ENCODE results near the gene ENPP3. TPM values are rescaled to one million over a fixed set of nuclear protein-coding genes. Genes with fewer than 3 reads are reported as not detected.

The ENPP3 gene
- total RNA-seq, 1 donor from 2014 or later, result 0.82 TPM

DNA sequence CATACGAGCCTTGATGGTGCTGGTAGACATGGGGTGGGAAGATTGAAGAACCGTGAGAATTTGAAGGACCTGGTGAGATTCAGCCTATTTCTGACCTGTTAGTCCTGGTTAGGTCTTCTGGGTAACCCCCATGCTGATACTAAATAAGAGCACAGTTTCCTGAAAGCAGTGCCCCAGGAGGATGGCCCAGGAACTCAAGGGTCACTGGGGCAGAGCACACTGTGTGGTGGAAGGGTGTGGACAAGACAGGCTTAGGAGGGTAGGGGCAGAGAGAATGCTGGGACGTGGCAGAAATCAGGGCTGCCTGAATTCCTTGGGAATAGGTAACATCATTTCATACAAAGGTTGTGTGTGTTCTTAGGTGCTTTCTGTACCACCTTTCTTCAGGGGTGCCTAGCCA is 138.8 kb downstream of the ENPP3 start:
- H3K9me3 Mint-ChIP-seq, result no peaks in the 10 kb centered on the region

DNA sequence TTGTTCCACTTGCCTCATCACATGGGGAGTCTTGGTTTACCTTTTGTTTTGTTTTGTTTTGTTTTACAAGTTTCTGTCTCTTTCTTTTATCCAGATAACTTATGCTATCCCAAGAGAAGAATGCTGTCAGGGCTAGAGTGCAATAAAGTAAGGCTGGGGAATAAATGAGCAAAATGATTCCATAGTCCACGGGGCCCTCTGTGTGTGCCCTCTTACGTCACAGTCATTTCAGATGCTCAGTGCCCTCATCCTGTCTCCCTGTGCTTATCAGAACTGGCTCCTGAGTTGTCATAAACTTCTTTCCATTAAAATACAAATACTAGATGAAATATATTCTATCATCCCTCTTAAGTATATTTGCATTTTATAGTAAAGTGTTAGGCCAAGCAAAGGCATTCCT is 139.9 kb downstream of the ENPP3 start:
- Mint-ChIP-seq H3K9me3 (no peaks in the 10 kb centered on the region), H3K36me3 (no peaks in the 10 kb centered on the region), H3K4me1 (ENCODE audit: unreplicated experiment) (peaks cover 4% of the 10 kb centered on the region), H3K27me3 (peaks cover 7% of the 10 kb centered on the region), H3K4me3 (no peak overlapping the region), H3K27ac (no peak overlapping the region)
- TF ChIP-seq, protein P1, sequence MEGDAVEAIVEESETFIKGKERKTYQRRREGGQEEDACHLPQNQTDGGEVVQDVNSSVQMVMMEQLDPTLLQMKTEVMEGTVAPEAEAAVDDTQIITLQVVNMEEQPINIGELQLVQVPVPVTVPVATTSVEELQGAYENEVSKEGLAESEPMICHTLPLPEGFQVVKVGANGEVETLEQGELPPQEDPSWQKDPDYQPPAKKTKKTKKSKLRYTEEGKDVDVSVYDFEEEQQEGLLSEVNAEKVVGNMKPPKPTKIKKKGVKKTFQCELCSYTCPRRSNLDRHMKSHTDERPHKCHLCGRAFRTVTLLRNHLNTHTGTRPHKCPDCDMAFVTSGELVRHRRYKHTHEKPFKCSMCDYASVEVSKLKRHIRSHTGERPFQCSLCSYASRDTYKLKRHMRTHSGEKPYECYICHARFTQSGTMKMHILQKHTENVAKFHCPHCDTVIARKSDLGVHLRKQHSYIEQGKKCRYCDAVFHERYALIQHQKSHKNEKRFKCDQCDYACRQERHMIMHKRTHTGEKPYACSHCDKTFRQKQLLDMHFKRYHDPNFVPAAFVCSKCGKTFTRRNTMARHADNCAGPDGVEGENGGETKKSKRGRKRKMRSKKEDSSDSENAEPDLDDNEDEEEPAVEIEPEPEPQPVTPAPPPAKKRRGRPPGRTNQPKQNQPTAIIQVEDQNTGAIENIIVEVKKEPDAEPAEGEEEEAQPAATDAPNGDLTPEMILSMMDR (conservative IDR thresholded peaks at IDR 0.05), result no peak
- no peak for DNase-seq (ENCODE audit: extremely low spot score, unreplicated experiment)

More for the DNA sequence above, 138.8 kb downstream of the ENPP3 start:
- TF ChIP-seq, protein P1 (conservative IDR thresholded peaks at IDR 0.05), result no peak
- Mint-ChIP-seq H3K27me3 (peaks cover 7% of the 10 kb centered on the region), H3K36me3 (no peaks in the 10 kb centered on the region), H3K27ac (no peak overlapping the region), H3K4me3 (no peak overlapping the region), H3K4me1 (ENCODE audit: unreplicated experiment) (peaks cover 4% of the 10 kb centered on the region)
- no peak for DNase-seq (ENCODE audit: extremely low spot score, unreplicated experiment)

DNA sequence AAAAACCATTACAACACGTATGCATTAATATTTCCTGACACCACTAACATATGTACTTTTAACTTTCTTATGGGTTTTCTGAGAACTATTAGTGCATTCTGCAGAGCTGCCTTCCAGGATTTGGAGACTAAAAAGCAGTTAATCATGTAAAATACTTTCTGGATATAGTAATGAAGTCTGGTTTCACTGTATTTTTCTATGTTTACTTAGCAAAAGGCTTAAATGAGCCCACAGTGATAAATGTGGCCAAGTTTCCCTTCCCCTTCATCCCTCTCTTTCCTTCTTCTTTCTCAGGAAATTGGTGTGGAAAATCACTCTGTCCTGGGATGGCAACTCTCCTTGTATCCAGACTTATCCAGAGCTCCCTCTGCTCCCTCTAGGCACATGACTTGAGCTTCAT is 141.1 kb downstream of the ENPP3 start:
- no peak overlapping the region for H3K27ac Mint-ChIP-seq
- peaks cover 4% of the 10 kb centered on the region for H3K4me1 Mint-ChIP-seq (ENCODE audit: unreplicated experiment)
- no peak for DNase-seq (ENCODE audit: extremely low spot score, unreplicated experiment)
- H3K27me3 Mint-ChIP-seq, result peaks cover 6% of the 10 kb centered on the region
- TF ChIP-seq, protein P1 (conservative IDR thresholded peaks at IDR 0.05), result no peak
- H3K4me3 Mint-ChIP-seq, result no peak overlapping the region
- H3K9me3 Mint-ChIP-seq, result no peaks in the 10 kb centered on the region
- no peaks in the 10 kb centered on the region for H3K36me3 Mint-ChIP-seq

DNA sequence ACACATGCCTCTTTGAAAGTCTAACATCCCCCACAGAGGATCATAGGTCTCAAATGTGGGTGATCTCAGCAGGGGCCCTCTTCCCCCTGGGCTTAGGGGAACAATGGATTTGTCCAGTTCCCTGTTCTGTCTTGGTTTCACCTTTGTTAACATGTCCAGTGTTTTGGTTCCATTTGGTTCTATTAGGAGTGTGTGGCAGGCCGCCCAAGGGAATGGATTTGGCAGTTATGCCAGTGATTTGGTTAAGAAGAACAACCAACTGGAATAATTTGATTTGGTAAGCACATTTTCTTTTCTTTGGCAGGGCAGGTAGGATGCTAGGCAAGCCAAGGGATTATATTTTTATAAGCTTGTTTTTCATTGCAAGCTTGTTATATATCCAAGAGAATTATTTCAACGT is 142.2 kb downstream of the ENPP3 start:
- TF ChIP-seq, protein P1 (conservative IDR thresholded peaks at IDR 0.05), result no peak

DNA sequence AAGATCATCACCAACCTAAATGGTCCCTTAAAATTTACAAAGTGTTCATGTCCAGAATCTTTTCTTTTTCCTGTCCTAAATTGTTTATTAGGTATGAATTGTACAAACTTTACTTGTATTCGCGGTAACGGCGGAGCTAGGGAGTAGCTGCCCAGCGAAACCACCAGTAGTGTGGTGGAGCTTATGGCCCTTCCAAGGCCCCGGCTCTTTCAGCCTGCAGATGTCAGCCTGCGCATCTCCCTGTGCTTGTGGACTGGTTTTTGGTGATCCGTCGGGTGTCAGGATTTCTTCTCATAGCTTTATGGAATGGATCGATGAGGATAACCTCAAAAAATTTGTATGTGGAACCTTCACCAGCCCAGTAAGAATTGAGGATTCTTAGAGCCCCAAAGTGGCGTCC is 143.5 kb downstream of the ENPP3 start:
- TF ChIP-seq, protein P1 (conservative IDR thresholded peaks at IDR 0.05), result no peak
- H3K9me3 Mint-ChIP-seq, result no peaks in the 10 kb centered on the region
- H3K4me3 Mint-ChIP-seq, result no peak overlapping the region
- peaks cover 4% of the 10 kb centered on the region for H3K4me1 Mint-ChIP-seq (ENCODE audit: unreplicated experiment)
- no peak overlapping the region for H3K27ac Mint-ChIP-seq
- DNase-seq (ENCODE audit: extremely low spot score, unreplicated experiment), result no peak
- peaks cover 4% of the 10 kb centered on the region for H3K27me3 Mint-ChIP-seq
- H3K36me3 Mint-ChIP-seq, result no peaks in the 10 kb centered on the region

More for the DNA sequence above, 142.2 kb downstream of the ENPP3 start:
- DNase-seq (ENCODE audit: extremely low spot score, unreplicated experiment), result no peak
- Mint-ChIP-seq H3K4me1 (ENCODE audit: unreplicated experiment) (peaks cover 4% of the 10 kb centered on the region), H3K27ac (no peak overlapping the region), H3K36me3 (no peaks in the 10 kb centered on the region), H3K9me3 (no peaks in the 10 kb centered on the region), H3K27me3 (peaks cover 6% of the 10 kb centered on the region), H3K4me3 (no peak overlapping the region)

DNA sequence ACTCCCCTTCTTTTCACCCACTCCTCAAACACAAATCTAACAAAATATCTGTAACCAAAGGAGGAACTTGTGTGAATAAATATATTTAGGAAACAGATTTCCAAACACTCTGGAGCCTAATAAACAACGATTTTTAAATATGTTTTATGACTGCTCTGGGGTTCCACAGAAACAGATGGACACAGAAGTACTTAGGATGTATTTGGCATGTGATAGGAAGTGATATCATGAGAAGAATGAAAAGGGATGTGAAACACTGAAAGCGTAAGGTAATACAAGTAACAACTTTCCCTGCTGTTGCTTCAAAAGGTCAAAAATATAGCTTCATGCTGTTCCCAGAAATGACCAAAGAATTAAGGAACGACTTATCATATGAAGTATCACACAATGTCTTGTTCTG is 144.6 kb downstream of the ENPP3 start:
- H3K4me3 Mint-ChIP-seq, result no peak overlapping the region
- H3K36me3 Mint-ChIP-seq, result no peaks in the 10 kb centered on the region
- H3K27ac Mint-ChIP-seq, result no peak overlapping the region
- H3K4me1 Mint-ChIP-seq (ENCODE audit: unreplicated experiment), result peaks cover 4% of the 10 kb centered on the region
- H3K27me3 Mint-ChIP-seq, result peaks cover 4% of the 10 kb centered on the region
- no peak for DNase-seq (ENCODE audit: extremely low spot score, unreplicated experiment)
- TF ChIP-seq, protein P1 (conservative IDR thresholded peaks at IDR 0.05), result no peak
- H3K9me3 Mint-ChIP-seq, result no peaks in the 10 kb centered on the region
